ENCODE results near the gene STXBP5.

DNA sequence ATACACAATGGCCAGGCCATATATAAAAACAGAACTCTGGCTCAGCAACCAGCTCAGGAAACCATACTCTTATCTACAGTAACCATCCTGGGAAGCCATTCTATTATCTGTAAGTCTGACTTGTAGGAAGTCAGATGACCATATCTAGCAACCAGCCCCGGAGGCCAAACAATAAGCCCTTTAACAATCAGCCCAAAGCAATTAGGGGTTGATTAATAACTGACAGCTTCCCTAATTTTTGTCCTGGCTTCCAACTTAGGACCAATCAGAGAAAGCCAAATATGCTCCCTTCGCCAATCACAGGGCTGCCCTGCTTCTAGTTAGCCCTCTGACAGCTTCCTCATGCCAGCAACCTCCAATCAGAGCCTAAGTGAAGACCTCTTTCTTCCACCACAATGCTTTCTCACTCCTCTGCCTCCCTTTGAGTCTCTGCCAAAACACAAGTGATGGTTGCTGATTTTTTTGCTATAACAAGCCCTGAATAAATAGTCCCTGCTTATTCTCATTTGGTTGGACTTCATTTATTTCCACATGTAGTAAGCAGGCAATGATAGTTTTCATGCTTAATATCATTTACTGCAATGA, 37.8 kb upstream of the STXBP5 start:
- TF ChIP-seq POLR2A (IDR thresholded peaks at IDR 0.05) (no peak), CTCF (IDR thresholded peaks at IDR 0.05) (no peak)
